GM20431 (cell line): Measurements from ENCODE around the gene ABHD11.
"Not testable (repeated sequence)": the region's sequence is repeated elsewhere in the genome, so short reads cannot be mapped to it uniquely, and the experiment has no call there.

Source experiments
- in situ Hi-C: fragments of 300-500 bp; cut with MseI, MboI; formaldehyde crosslinking; loops from one replicate; pipeline ENCODE4 v1.15.0; 2020; ENCODE audit warnings: low sequenced_read_pairs; ENCODE audit not compliant: unreplicated experiment

ABHD11 gene

GRCh38 chr7:73722785-73723184 is 15.8 kb downstream of the ABHD11 start:
- in situ Hi-C loops: no loop called here

GRCh38 chr7:73722182-73722581 is 16.4 kb downstream of the ABHD11 start:
- in situ Hi-C loops: not testable (repeated sequence)

GRCh38 chr7:73721377-73721817 is 17.2 kb downstream of the ABHD11 start:
- in situ Hi-C loops: no loop called here

GRCh38 chr7:73720443-73720842 is 18.2 kb downstream of the ABHD11 start:
- in situ Hi-C loops: not testable (repeated sequence)

- in situ Hi-C loops: loop anchor here (10.0 kb wide), 1 partner anchor 65 kb away; no protein-coding TSS in a partner anchor
These were observed 18.8 kb downstream of the ABHD11 start for GRCh38 chr7:73719806-73720169.

GRCh38 chr7:73718905-73719805 is 19.4 kb downstream of the ABHD11 start, which contains the start of gene STX1A:
Gene STX1A (minus strand): TSS chr7:73719669. CDS start chr7:73719631, 38 bp downstream.
- in situ Hi-C loops: loop anchor here (10.0 kb wide), 1 partner anchor 64 kb away; no protein-coding TSS in a partner anchor

GRCh38 chr7:73718438-73718881 is 20.1 kb downstream of the ABHD11 start:
- in situ Hi-C loops: loop anchor here (10.0 kb wide), 1 partner anchor 64 kb away; no protein-coding TSS in a partner anchor

GRCh38 chr7:73717991-73718405 is 20.6 kb downstream of the ABHD11 start:
- in situ Hi-C loops: loop anchor here (10.0 kb wide), 1 partner anchor 63 kb away; no protein-coding TSS in a partner anchor

GRCh38 chr7:73717025-73717807 is 21.4 kb downstream of the ABHD11 start:
- in situ Hi-C loops: loop anchor here (10.0 kb wide), 1 partner anchor 62 kb away; no protein-coding TSS in a partner anchor

GRCh38 chr7:73716318-73716890 is 22.2 kb downstream of the ABHD11 start:
- in situ Hi-C loops: loop anchor here (10.0 kb wide), 1 partner anchor 62 kb away; no protein-coding TSS in a partner anchor

- in situ Hi-C loops: loop anchor here (10.0 kb wide), 1 partner anchor 61 kb away; no protein-coding TSS in a partner anchor
These were observed 22.8 kb downstream of the ABHD11 start for GRCh38 chr7:73715648-73716317.

- in situ Hi-C loops: loop anchor here (10.0 kb wide), 1 partner anchor 59 kb away; no protein-coding TSS in a partner anchor
These were observed 25.3 kb downstream of the ABHD11 start for GRCh38 chr7:73713319-73713718.

GRCh38 chr7:73712773-73713172 is 25.8 kb downstream of the ABHD11 start:
- in situ Hi-C loops: loop anchor here (10.0 kb wide), 1 partner anchor 58 kb away; no protein-coding TSS in a partner anchor

- in situ Hi-C loops: no loop called here
These were observed 29.5 kb downstream of the ABHD11 start for GRCh38 chr7:73708961-73709549.

- in situ Hi-C loops: no loop called here
These were observed 31.5 kb downstream of the ABHD11 start for GRCh38 chr7:73707045-73707631.

- in situ Hi-C loops: no loop called here
These were observed 32.2 kb downstream of the ABHD11 start for GRCh38 chr7:73706126-73707044.

- in situ Hi-C loops: no loop called here
These were observed 33.1 kb downstream of the ABHD11 start for GRCh38 chr7:73705551-73705920.
